HG03354 (cell line): ENCODE measurements around the gene NFIX.

ENCODE experiments used
- ATAC-seq: cut with Tn5 transposase; IDR thresholded peaks from one replicate; pipeline ENCODE4 v1.9.1; 2021; ENCODE audit warnings: mild to moderate bottlenecking; ENCODE audit not compliant: unreplicated experiment, poor library complexity, severe bottlenecking

Gene NFIX

DNA sequence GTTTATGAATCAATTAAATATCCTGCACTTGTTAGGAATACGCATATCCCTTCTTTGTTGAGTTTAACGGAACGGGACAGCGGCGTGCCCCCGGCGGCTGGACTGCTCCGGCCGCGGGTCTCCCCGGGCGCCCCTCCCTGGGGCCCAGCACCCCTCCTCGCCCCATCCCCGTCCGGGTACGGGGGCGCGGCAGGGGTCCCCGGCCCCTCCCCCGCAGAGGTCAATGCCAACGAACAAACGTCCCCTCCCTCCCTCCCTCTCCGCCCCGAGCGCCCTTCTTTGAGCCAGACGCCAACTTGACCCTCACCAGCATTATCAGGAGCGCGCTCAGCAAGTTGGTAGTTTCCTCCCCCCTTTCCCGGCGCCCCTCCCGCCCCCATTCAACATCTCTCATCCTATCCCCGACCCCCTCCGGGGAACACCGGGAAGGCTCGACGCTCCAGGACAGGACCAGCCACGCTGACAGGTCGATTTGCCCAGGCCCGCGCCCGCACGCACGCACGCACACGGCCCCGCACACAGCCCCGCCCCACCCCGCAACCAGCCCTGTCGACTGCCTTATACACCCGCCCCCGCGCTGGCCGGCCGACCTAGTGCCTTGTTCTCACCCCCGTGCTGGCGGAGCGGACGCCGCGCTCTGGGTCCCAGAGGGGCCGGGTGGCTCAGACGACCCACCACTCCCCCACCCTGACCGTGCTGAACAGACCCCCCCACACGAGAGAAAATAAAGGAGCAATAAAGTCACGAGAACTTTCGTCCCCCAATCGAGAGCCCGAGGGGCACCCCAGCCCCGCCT is 102.4 kb downstream of the NFIX start:
- ATAC-seq, result no peak

DNA sequence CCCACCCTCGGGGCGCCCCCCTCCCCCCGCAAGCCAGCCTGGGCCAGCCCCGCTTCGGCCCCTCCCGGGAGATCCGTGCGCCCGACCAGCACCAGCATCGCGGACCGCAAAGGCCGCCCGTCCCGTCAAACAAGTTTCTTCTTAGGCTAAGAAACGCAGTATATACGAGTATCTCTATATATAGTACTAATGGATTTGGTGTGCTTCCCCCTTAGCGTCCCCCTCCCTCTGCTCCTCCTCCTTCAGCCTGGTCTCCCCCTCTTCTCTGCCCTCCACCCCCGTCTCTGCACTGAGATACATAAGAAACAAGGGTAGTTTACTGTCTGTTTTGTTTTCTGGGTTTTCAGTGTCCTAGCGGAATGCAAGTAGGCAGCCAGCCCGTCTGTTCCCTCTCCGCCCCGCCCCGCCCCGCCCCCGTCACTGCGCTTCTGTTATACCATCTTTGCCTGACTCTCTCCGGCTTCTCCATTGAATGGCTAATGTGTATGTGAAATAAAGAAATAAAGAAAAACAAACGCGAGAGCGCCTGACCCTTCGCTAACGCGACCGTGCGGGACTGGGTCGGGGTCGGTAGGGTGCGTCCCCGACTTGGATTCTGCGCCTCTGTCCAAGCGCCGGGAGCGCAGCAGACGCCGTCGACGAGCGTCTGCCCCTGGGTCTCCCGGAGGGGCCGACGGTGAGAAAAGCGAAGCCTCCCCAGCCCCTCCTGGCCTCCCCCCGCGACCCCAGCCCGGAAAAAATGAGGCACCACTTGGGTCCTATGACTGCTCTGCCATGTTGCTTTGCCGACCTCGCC is 103.2 kb downstream of the NFIX start:
- no peak for ATAC-seq

DNA sequence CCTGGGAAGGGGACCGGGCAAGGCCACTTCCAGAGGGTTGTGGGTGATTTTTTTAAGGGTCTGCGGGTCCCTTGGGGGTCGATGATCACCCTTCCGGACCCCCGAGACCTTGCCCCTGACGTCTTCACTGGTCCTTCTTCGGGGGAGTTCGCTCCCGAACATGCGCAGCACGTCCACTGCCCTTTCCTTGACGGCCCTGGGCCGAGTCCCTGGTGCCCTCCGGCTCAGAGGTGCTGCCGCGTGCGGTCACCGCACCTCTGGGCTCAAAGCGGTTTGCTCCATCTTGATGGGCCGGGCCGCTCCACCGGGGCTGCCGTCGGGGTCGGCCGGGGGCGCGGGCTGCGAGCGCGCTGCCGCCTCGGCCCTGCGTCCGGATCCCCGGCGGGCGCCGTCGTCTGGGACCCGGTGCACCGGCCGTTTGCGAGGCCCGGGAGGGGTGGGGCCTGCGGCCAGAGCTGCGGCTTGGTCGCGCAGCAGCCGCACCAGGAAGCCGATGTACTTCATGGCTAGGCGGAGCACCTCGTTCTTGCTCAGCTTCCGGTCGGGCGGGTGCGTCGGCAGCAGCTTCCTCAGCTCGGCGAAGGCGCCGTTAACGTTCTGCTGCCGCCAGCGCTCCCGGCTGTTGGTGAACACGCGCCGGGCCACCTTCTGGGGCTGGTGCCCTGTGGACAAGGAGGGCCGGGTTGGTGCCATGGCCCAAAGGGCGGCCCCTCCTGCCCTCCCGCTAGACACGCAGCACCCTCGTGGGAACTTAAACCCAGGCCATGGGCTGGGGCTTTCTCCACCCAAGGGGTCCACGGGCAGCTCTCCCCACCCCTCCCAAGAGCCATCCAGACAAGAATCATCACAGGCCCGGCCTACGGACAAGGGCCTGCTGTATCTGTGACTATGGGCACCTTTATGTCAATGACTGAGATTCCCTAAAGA is 104.1 kb downstream of the NFIX start:
- no peak for ATAC-seq

DNA sequence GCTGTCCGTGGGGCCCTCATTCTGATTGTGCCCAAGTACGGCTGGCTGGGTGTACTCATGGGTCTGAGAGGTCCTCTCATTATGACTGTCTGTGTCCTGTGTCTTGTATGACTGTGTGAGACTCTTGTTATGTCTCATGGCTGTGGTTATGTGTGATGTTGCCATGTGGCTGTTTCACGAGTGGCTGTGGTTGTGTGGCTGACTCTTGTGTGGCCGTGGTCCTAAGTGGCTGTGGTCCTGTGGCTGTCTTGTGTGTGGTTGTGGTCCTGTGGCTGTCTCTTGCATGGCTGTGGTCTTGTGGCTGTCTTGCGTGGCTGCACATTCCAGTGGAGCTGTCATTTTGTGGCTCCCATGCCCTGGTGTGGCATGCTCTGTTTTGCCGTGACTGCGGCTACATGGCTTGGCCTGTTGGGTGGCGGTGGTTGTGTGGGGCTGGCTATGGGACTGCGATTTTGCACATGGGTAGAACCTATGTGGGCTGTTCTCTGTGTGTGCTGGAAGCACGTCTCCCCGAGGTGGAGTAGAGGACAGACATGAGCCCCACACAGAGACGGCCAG is 104.8 kb downstream of the NFIX start:
- ATAC-seq, result no peak

DNA sequence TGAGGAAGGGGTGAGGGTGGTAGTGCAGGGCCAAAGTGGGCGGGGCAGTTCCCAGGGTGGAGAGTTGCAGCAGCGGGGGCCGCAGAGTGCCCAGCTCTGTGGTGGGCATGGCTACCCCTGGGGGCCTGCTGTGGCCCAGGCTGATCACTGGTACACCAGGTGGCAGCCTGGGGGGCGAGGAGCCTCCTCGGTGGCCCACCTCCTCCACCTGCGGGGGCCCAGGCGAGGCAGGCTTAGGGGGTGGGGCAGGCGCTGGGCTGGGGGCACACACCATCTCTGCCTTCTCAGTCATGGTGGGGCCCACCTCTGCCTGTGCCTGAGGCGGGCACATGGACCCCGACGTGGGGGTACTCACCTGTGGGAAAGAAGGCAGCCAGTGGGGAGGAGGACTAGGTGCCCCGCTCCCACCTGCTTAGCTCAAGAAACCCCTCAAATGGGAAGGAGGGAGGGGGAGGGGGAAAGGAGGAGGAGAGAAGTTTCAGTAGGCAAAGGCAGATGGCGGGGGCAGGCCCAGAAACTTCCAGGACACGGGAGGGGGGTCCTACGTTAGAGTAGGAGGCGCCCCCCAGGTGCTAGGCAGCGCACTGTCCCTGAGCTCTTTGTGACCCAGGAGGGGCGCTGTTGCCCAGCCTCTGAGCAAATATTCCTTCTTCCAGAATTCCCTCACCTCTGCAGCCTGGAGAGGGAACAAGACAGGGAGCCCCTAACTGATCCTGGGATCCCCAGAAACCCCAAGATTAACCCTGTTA is 105.7 kb downstream of the NFIX start:
- no peak for ATAC-seq

DNA sequence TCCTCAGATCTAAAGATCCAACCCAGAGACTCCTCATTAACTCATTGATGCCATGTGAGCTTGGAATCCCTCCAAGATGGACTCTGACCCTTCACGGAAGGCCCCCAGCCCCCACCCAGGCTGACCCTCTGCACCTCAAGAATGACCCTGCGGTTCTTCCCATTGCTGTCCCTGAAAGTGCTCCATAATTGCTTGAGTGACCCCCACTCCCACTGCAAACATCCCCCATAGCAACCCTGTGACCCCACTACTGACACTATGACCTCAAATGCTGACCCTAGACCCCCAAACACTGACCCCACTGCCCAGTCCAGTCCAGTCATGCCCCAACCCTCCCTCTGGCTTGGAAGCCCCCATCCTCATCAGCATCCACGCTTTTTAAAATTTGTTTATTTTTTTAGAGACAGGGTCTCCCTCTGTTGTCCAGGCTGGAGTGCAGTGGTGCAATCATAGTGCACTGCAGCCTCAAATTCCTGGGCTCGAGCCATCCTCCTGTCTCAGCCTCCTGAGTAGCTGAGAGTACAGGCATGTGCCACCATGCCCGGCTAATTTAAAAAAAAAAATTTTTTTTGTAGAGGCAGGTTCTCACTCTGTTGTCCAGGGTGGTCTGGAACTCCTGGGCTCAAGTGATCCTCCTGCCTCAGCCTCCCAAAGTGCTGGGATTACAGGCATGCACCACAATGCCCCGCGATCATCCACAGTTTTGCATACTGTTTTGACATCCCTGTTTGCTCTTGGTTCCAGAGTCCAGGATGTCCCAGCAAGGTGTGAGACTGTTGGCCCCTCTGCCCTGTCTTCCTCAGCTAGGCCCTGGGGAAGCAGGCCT is 106.5 kb downstream of the NFIX start:
- ATAC-seq, result no peak

DNA sequence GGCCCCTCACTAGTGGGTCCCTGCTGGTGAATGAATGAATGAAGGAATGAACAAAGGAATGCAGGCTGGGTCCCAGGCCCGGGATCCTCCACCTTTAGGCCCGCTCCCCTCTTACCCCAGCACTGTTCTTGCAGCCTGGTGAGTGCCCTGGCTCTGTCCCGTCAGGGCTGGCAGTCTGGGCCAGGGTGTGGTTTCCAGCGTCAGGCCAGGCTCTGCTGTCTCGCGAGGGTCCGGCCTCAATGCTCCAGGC is 107.1 kb downstream of the NFIX start:
- peak; percentile 2 for ATAC-seq

DNA sequence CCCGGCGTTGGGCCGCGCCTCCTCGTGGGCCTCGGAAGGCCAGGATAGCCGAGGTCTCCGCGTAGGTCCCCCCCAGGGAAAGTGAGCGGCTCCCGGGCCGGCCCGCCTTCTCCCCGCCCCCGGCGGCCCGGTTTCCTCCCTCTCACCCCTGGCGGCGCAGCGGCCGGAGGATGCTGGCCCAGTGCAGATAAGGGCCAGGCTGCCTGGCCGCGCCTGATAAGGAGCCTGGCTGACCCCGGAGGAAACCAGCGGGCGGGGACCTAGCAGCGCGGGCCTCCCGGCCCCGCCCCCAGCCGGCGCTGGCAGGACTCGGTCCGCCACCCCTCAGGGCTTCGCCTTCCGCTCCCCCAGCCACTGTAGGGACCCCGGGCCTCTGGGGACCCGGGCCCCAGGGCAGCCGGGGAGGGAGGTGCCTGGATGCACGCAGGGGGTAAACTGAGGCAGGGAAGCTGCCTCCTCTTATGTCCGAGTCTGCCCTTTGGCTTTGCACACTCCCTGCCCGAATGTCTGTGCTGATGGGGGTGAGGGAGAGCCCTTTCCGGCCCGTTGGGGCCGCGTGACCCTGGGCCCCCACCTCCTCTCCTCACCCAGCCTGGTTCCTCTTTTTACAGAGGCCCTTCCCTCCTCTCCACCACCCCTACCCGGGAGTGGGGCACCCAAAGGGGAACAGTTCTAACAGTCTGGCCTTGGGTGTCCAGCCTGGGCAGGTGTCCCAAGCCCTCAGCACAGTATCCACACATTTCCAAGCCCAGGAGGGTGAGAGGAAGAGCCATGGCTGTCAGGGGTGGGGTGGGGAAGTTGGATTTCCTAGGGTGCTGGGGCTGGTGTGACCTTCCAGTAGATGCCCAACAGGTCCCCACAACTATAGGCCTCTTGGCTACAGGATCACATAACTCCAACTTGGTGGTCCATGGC is 107.6 kb downstream of the NFIX start, which contains the start of gene LYL1:
Gene LYL1, minus strand, starts transcription at position 193 of the 915 bp plus-strand sequence. CDS start 1,687 bp downstream, outside the sequence.
- ATAC-seq, result peak; percentile 42

DNA sequence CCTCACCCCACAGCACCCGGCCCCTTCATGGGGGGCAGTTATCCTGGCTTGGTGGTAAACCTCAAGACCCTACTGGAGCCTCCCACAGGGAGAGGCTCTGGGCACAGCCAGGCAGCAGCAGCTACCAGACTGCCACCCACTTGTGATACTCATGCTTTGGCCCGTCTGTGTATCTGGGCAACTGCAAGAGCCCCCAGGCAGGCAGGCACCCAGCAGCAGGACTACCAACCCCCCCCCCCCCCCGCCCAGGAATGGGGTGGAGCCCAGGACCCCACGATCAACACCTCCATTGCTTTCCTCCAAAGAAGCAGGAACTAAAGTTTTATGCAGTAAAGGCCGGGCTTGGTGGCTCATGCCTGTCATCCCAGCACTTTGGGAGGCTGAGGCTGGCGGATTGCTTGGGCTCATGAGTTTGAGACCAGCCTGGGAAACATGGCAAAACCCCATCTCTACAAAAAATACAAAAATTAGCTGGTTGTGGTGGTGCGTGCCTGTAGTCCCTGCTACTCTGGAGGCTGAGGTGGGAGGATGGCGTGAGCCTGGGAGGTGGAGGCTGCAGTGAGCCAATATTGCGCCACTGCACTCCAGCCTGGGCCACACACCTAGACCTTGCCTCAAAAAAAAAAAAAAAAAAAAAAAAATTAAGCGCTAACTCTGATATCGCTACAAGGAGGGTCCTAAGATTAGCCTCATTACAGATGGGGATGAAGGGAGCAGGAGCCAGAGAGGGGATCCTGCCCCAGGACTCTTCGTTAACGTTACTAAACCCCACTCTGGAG is 108.5 kb downstream of the NFIX start:
- ATAC-seq, result peak; percentile 2

DNA sequence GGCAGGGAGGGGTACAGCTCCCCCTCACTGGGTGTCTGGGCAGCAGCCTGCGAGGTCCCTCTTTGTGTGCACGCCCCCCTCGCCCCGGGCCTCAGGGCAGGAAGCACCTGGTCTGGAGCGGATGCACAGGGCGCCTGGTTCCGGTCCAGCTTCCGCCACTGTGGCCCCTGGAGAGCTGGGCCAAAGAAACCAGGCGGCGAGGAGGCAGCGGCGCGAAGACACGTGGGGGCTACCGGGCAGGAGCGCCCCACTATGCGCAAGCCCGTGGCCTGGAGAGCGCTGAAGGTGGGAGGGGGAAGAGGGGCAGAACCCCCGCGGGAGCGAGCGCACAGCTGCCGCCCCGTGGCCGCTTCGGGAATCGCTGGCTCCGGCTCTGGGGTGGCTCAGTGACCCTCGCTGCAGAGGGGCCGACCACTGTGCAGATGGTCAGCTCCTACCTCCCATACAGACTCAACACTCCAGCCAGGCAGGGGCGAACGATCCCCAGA is 109.1 kb downstream of the NFIX start:
- peak; percentile 39 for ATAC-seq

DNA sequence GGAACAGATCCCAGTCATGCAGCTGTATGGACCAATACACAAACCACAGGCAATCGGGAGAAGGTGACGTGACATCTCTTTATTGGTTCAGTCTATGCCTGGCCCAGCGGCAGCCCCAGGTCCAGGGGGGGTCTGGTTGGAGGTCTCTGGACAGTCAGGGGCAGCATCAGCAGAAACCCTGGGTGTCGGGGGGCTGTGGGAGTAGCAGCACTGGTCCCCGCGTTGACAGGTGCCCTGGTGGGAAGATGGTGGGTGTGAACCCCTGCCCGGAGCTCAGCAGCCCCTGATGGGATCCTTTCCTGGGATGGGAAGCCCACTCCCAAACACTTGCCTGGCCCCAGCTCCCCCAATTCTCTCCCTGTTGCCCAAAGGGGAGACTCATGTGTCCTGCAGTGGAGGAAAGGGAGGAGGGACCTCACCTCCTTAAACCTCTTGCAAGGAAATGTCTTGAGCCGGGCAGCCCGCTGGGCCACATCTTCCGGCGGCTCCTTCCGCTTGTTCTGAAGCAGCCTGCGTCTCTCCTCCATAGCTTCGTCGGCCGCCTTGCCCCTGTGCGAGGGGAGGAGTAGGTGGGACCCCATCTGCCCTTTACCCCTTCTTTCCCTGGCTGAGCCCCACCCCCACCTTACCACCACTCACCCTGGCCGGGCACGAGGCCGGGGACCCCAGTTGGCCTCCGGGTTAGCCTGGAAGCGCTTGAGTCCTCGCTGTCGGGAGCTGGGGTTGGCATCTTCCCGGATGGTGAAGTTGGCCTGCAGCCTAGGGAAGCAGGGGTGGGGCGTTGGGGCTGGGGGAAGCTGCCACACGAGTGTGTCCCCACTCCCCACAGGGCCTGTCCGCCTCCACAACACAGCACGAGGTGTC is 109.8 kb downstream of the NFIX start:
- no peak for ATAC-seq

DNA sequence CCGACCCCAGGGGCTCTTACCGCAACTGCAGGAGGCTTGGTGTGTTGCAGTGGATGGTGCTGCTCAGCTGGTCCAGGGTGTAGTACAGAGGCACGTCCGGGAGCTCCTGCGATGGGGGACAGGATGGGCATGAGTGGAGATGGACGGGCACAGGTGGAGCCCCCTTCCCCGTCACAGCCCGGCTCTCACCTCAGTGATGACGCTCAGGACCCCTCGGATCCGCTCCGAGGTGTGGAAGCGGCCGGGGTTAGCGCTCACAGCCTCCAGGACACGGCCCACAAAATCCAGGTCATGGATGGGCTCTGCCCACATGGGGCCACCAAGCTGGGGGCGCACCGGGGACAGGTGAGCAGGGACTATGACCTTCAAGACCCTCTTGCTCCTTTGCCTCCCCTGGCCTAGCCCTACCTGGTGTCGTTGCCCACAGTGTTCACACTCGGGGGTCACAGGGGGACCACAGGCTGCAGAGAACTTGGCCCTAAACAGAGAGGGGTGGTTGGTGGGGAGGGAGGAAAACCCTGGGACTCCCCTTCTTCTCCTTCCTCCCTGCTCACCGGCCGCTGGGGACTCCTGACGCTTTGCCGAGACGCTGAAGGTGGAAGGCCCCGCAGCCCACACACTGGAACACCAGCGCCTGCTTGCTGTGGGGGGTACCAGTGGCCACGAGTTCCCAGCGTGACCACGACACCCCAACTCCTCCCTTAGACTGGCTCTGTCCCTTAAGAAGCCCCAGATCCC is 114.3 kb downstream of the NFIX start:
- ATAC-seq, result no peak

DNA sequence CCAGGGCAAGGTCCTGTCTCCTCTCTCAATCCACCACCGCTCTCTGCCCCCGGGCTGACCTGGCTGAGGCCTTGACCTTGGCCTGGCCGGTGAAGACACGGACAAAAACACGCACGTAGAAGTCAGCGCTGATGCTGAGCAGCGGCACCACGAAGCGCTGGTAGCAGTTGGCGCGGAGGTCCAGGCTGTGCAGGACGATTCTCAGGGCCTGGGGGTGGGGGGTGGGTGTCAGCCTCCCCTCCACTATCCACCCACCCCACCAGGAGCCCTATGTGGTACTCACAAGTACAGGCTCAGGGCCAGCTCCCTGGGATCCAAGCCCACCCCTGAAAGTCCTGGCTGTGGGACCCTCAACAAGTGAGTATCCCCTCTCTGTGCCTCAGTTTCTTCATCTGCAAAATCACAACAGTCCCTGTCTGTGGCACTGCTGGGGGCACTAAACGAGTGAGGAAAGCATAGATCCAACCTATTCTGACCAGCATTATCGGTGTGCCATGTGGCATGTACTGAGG is 114.9 kb downstream of the NFIX start:
- no peak for ATAC-seq

DNA sequence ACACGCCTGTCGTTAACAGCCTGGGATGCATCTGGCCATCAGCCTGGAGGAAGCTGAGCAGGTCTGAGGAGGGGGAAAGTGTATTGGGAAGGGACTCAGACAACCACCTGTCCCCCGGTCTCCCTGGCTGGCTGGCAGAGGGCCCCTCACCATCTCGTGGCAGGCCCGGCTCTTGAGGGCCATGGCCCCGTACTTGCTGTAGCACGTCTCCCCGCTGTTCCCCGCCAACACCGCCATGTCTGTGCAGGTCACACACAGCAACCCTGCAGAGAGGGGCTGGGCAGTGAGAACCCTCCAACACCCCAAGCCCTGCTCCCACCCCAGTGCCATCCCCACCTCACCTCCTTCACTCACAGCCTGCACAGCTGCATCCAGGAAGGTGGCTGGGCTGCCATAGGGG is 117.3 kb downstream of the NFIX start:
- no peak for ATAC-seq

DNA sequence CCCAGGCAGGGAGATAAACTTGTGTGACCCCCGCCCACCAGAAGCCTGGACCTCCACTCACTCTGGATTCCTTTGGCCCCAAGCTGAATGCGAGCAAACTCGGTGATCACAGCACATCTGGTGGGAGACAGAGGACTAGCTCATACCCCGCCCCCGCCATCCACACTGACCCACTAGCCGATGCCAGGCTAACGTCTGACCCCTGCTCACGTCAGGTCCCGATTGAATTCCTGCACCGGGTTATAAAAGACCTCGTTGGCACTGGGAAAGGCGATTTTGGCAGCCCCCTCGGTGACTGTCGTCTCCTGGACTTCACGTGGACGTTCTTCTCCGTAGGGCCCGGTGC is 120.6 kb downstream of the NFIX start:
- ATAC-seq, result no peak
